ENCODE measurements around the gene EIF3I.
A peak's percentile ranks its signal among the peaks of the same experiment; 100 is the strongest.

EIF3I gene

GRCh38 chr1:32266921-32267591, 44.8 kb downstream of the EIF3I start:
- DNase-seq (ENCODE audit: low read depth in 2 of 2): no peak

GRCh38 chr1:32269744-32270143, 47.5 kb downstream of the EIF3I start:
- no peak for DNase-seq (ENCODE audit: low read depth in 2 of 2)

GRCh38 chr1:32272557-32273390, 50.6 kb downstream of the EIF3I start:
- no peak for DNase-seq (ENCODE audit: low read depth in 2 of 2)

GRCh38 chr1:32273391-32274208, 51.4 kb downstream of the EIF3I start:
- DNase-seq (ENCODE audit: low read depth in 2 of 2): peak in 1 of 2 donors; percentile 85

- DNase-seq (ENCODE audit: low read depth in 2 of 2): no peak
Measured at GRCh38 chr1:32274646-32275340, 52.6 kb downstream of the EIF3I start.

- no peak for DNase-seq (ENCODE audit: low read depth in 2 of 2)
Measured at GRCh38 chr1:32275424-32275823, 53.2 kb downstream of the EIF3I start.

GRCh38 chr1:32276032-32276782, 54.0 kb downstream of the EIF3I start:
- DNase-seq (ENCODE audit: low read depth in 2 of 2): no peak

Data from stimulated activated CD4-positive, alpha-beta T cell treated with anti-CD3 and anti-CD28 coated beads, Interleukin-1b, Interleukin-23, amount 100 ng/mL, for 1 hour (primary cell).